ENCODE results near the gene BTF3L4. TPM values are rescaled to one million over a fixed set of nuclear protein-coding genes. Genes with fewer than 3 reads are reported as not detected.

Gene BTF3L4
- total and polyA plus RNA-seq, 5 donors from 2014 or later = 36.0 to 92.9 (median 70.4) TPM

DNA sequence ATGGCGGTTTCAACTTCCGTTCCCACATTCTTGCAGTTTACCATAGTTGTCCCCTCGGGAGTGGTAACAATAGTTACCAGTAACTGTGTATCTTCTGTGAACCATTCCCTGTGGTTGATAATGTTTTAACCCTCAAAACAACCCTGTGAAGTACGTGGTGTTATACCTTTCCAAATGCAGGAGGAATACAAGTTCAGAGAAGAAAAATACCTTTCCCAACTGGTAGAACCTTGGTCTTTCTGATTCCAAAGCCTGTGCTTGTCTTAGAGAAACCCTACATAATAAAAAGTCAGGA is 789 bp downstream of the BTF3L4 start:
- DNase-seq (no peak), ATAC-seq (ENCODE audit: low read depth in 2 of 2) (no peak)
- H3K27me3 Mint-ChIP-seq = peaks cover 5% of the 10 kb centered on the region
- Histone ChIP-seq H3K27me3 (ENCODE audit: control insufficient read depth, insufficient read depth, low read length) (no peaks in the 10 kb centered on the region), H3K36me3 (ENCODE audit: control insufficient read depth, insufficient read depth, low read length) (peaks cover 16% of the 10 kb centered on the region), H3K4me3 (ENCODE audit: low read depth, low read length) (peak overlapping the region; percentile 95), H3K4me1 (ENCODE audit: control insufficient read depth, insufficient read depth, low read length, poor library complexity, severe bottlenecking) (peaks cover 44% of the 10 kb centered on the region), H3K27ac (ENCODE audit: insufficient read depth, low read length, poor library complexity, severe bottlenecking) (peak overlapping the region; percentile 88), H3K9me3 (ENCODE audit: control insufficient read depth in 2 of 2, low read length in 2 of 2) (no peaks in the 10 kb centered on the region)
- H3K9me3 Mint-ChIP-seq = no peaks in the 10 kb centered on the region
- H3K4me1 Mint-ChIP-seq = peaks cover 12 to 74% (median 58%) of the 10 kb centered on the region in 4 donors
- H3K27ac Mint-ChIP-seq = peak overlapping the region; percentile 95 to 99 (median 98)
- peak overlapping the region; percentile 91 to 100 (median 98) for H3K4me3 Mint-ChIP-seq
- H3K36me3 Mint-ChIP-seq = peaks cover 8% of the 10 kb centered on the region

DNA sequence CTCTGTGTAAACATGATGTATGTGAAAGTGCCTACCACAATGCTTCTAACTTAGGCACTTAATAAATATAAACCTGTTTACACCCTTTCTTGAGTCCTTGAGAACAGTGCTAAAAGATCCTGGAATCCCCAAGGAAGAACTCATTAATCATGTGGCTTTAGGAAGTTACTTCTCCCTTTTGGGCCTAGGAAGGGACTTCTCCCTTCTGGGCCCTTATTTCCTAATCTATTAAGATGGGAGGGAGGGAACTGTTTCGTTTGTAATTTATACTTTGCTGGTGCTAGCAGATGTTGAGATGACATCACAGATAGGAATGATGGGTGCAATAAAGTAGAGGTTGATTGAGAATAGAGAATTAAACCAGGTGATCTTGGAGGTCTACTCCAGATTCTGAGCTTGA is 1.2 kb downstream of the BTF3L4 start:
- peaks cover 15% of the 10 kb centered on the region for H3K36me3 ChIP-seq (ENCODE audit: control insufficient read depth, insufficient read depth, low read length)
- peaks cover 44% of the 10 kb centered on the region for H3K4me1 ChIP-seq (ENCODE audit: control insufficient read depth, insufficient read depth, low read length, poor library complexity, severe bottlenecking)
- H3K27ac ChIP-seq (ENCODE audit: insufficient read depth, low read length, poor library complexity, severe bottlenecking) = peak overlapping the region; percentile 88
- no peaks in the 10 kb centered on the region for H3K9me3 Mint-ChIP-seq
- H3K4me3 ChIP-seq (ENCODE audit: low read depth, low read length) = peak overlapping the region; percentile 95
- no peaks in the 10 kb centered on the region for H3K27me3 ChIP-seq (ENCODE audit: control insufficient read depth, insufficient read depth, low read length)
- H3K27me3 Mint-ChIP-seq = peaks cover 5% of the 10 kb centered on the region
- ATAC-seq (ENCODE audit: low read depth in 2 of 2) (no peak), DNase-seq (no peak)
- peaks cover 4% of the 10 kb centered on the region for H3K36me3 Mint-ChIP-seq
- H3K27ac Mint-ChIP-seq = peak overlapping the region; percentile 95 to 99 (median 98)
- H3K9me3 ChIP-seq (ENCODE audit: control insufficient read depth in 2 of 2, low read length in 2 of 2) = no peaks in the 10 kb centered on the region
- H3K4me1 Mint-ChIP-seq = peaks cover 10 to 70% (median 55%) of the 10 kb centered on the region in 4 donors
- H3K4me3 Mint-ChIP-seq = peak overlapping the region; percentile 91 to 100 (median 98)

DNA sequence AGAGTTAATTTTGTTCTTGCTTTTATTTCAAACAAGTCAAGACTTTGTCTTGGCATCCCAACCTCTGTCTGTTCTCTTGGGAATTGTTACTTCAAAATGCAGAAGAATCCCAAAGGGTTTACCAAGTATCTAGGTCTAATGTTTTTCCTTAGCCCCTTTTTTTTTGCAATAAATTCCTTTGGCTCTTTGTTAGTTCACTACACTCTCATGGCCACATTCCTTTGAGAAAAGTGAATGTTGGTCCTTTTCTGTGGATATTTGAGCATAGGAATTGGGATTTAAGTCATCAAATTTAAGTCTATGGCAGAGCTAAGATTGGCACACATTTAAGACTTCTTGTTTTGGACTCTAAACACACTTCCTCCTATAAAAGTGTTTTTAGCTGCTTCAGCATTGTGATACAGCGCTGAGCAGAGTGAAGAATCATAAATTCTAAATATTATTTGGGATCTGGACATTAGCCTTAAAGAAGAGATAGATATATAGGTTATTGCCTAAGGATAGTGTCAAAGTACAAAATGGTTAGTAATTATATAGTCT is 1.9 kb downstream of the BTF3L4 start:
- Histone ChIP-seq H3K27me3 (ENCODE audit: control insufficient read depth, insufficient read depth, low read length) (no peaks in the 10 kb centered on the region), H3K4me1 (ENCODE audit: control insufficient read depth, insufficient read depth, low read length, poor library complexity, severe bottlenecking) (peaks cover 44% of the 10 kb centered on the region), H3K9me3 (ENCODE audit: control insufficient read depth in 2 of 2, low read length in 2 of 2) (no peaks in the 10 kb centered on the region), H3K27ac (ENCODE audit: insufficient read depth, low read length, poor library complexity, severe bottlenecking) (no peak overlapping the region), H3K36me3 (ENCODE audit: control insufficient read depth, insufficient read depth, low read length) (peaks cover 14% of the 10 kb centered on the region), H3K4me3 (ENCODE audit: low read depth, low read length) (peak overlapping the region; percentile 95)
- Mint-ChIP-seq H3K4me3 (peak overlapping the region; percentile 91 to 100 (median 98)), H3K27ac (peak overlapping the region; percentile 10 to 99 (median 40)), H3K27me3 (peaks cover 5% of the 10 kb centered on the region), H3K4me1 (peaks cover 6 to 68% (median 50%) of the 10 kb centered on the region in 4 donors), H3K9me3 (no peaks in the 10 kb centered on the region), H3K36me3 (no peaks in the 10 kb centered on the region)
- no peak for DNase-seq
- no peak for ATAC-seq (ENCODE audit: low read depth in 2 of 2)

DNA sequence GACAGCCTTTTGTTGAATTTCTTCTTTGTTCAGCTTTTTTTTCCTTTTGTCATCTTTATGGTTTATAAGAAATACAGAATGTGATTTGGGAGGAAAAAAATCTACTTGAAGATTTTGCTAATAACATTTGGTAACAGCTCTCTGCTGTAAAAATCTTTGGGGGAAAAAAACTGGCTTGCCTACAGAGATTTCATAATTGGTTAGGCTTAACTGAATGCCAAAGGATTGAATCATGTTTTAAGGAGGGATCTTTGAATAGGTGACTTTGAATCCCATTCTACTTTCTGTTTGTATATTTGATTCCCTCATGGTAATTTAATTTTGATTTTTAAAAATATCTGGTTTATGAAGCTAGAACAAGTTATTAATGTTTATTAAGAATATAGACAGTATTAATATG is 3.2 kb downstream of the BTF3L4 start:
- Mint-ChIP-seq H3K27ac (peak overlapping the region in 1 of 3 donors; percentile 52), H3K36me3 (peaks cover 6% of the 10 kb centered on the region), H3K27me3 (peaks cover 5% of the 10 kb centered on the region), H3K9me3 (no peaks in the 10 kb centered on the region), H3K4me1 (peaks cover 17 to 65% (median 47%) of the 10 kb centered on the region in 4 donors), H3K4me3 (peak overlapping the region in 1 of 4 donors; percentile 57)
- Histone ChIP-seq H3K4me1 (ENCODE audit: control insufficient read depth, insufficient read depth, low read length, poor library complexity, severe bottlenecking) (peaks cover 34% of the 10 kb centered on the region), H3K36me3 (ENCODE audit: control insufficient read depth, insufficient read depth, low read length) (peaks cover 20% of the 10 kb centered on the region), H3K9me3 (ENCODE audit: control insufficient read depth in 2 of 2, low read length in 2 of 2) (no peaks in the 10 kb centered on the region), H3K27me3 (ENCODE audit: control insufficient read depth, insufficient read depth, low read length) (no peaks in the 10 kb centered on the region), H3K4me3 (ENCODE audit: low read depth, low read length) (no peak overlapping the region), H3K27ac (ENCODE audit: insufficient read depth, low read length, poor library complexity, severe bottlenecking) (no peak overlapping the region)
- ATAC-seq (ENCODE audit: low read depth in 2 of 2) = no peak
- DNase-seq = no peak

DNA sequence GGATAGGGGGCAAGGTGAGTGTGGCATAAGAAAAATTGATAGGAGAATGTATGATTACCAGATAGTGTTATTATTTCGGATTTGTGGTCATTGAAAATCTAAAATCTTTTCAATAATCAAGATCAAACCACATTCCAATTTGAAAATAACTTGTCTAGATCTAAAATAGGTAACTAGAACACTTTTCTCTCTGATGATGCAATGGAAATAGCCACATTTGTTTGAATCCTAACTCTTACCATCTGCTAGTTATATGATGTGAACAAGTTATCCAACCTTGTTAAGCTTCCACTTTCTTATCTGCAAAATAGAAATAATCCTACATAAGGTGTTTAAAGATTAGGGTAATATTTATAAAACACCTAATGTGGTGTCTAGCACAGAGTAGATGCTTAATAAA is 3.8 kb downstream of the BTF3L4 start:
- H3K36me3 ChIP-seq (ENCODE audit: control insufficient read depth, insufficient read depth, low read length) = peaks cover 25% of the 10 kb centered on the region
- H3K9me3 Mint-ChIP-seq = no peaks in the 10 kb centered on the region
- no peak overlapping the region for H3K27ac ChIP-seq (ENCODE audit: insufficient read depth, low read length, poor library complexity, severe bottlenecking)
- no peak overlapping the region for H3K4me3 ChIP-seq (ENCODE audit: low read depth, low read length)
- no peak overlapping the region for H3K27ac Mint-ChIP-seq
- no peak for DNase-seq
- H3K36me3 Mint-ChIP-seq = peaks cover 6% of the 10 kb centered on the region
- H3K4me1 ChIP-seq (ENCODE audit: control insufficient read depth, insufficient read depth, low read length, poor library complexity, severe bottlenecking) = peaks cover 28% of the 10 kb centered on the region
- no peak for ATAC-seq (ENCODE audit: low read depth in 2 of 2)
- no peaks in the 10 kb centered on the region for H3K27me3 ChIP-seq (ENCODE audit: control insufficient read depth, insufficient read depth, low read length)
- H3K27me3 Mint-ChIP-seq = no peaks in the 10 kb centered on the region
- H3K4me3 Mint-ChIP-seq = peak overlapping the region in 2 of 4 donors; percentile 23 to 83
- peaks cover 12 to 60% (median 44%) of the 10 kb centered on the region in 4 donors for H3K4me1 Mint-ChIP-seq
- no peaks in the 10 kb centered on the region for H3K9me3 ChIP-seq (ENCODE audit: control insufficient read depth in 2 of 2, low read length in 2 of 2)

DNA sequence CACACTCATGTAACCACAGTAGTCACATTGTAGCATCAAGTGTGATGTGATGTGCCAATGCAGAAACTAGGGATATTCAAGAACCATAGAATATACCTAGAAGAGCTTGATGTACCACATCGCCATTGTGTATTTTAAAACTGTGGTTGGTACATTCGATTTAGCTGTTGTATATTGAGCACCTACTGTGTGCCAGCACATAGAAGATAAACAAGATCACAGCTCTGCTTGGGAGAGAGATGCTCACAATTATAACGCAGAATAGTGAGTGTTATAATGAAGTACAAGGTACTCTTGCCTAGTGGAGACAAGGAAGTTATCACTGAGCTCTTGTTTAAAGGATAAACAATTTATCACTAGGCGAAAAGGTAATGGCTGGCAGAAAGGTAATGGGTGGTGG is 4.7 kb downstream of the BTF3L4 start:
- H3K36me3 Mint-ChIP-seq = peaks cover 6% of the 10 kb centered on the region
- H3K27ac Mint-ChIP-seq = no peak overlapping the region
- Histone ChIP-seq H3K9me3 (ENCODE audit: control insufficient read depth in 2 of 2, low read length in 2 of 2) (no peaks in the 10 kb centered on the region), H3K4me1 (ENCODE audit: control insufficient read depth, insufficient read depth, low read length, poor library complexity, severe bottlenecking) (peaks cover 20% of the 10 kb centered on the region), H3K27me3 (ENCODE audit: control insufficient read depth, insufficient read depth, low read length) (no peaks in the 10 kb centered on the region), H3K36me3 (ENCODE audit: control insufficient read depth, insufficient read depth, low read length) (peaks cover 31% of the 10 kb centered on the region), H3K4me3 (ENCODE audit: low read depth, low read length) (no peak overlapping the region), H3K27ac (ENCODE audit: insufficient read depth, low read length, poor library complexity, severe bottlenecking) (no peak overlapping the region)
- no peaks in the 10 kb centered on the region for H3K27me3 Mint-ChIP-seq
- no peak for ATAC-seq (ENCODE audit: low read depth in 2 of 2)
- no peak for DNase-seq
- peaks cover 11 to 60% (median 41%) of the 10 kb centered on the region in 4 donors for H3K4me1 Mint-ChIP-seq
- H3K4me3 Mint-ChIP-seq = peak overlapping the region in 1 of 4 donors; percentile 28
- no peaks in the 10 kb centered on the region for H3K9me3 Mint-ChIP-seq

DNA sequence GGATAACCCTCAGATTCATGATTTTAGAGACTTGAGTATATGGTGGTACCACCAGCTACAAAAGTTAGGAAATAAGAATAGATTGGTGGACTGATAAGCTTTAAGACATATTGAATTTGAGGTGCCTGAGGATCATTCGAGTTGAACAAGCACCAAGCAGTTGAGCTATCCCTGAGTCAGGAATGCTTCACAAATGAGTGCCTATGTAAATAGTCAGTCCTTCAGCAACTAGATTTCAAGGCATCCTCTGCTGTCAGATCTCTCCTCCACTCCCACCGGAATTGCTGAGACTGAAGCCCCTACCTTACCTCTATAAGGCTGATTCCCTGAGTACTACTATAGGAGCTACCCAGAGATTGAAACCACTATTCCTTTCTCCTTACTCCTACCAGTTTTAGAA is 7.1 kb downstream of the BTF3L4 start:
- ATAC-seq (ENCODE audit: low read depth in 2 of 2) (no peak), DNase-seq (no peak)
- peaks cover 3% of the 10 kb centered on the region for H3K4me1 ChIP-seq (ENCODE audit: control insufficient read depth, insufficient read depth, low read length, poor library complexity, severe bottlenecking)
- Mint-ChIP-seq H3K36me3 (peaks cover 13% of the 10 kb centered on the region), H3K27ac (no peak overlapping the region), H3K9me3 (no peaks in the 10 kb centered on the region), H3K4me1 (peaks cover 17 to 51% (median 29%) of the 10 kb centered on the region in 4 donors), H3K4me3 (no peak overlapping the region), H3K27me3 (no peaks in the 10 kb centered on the region)
- no peak overlapping the region for H3K4me3 ChIP-seq (ENCODE audit: low read depth, low read length)
- H3K9me3 ChIP-seq (ENCODE audit: control insufficient read depth in 2 of 2, low read length in 2 of 2) = no peaks in the 10 kb centered on the region
- no peaks in the 10 kb centered on the region for H3K27me3 ChIP-seq (ENCODE audit: control insufficient read depth, insufficient read depth, low read length)
- H3K27ac ChIP-seq (ENCODE audit: insufficient read depth, low read length, poor library complexity, severe bottlenecking) = no peak overlapping the region
- peaks cover 47% of the 10 kb centered on the region for H3K36me3 ChIP-seq (ENCODE audit: control insufficient read depth, insufficient read depth, low read length)

DNA sequence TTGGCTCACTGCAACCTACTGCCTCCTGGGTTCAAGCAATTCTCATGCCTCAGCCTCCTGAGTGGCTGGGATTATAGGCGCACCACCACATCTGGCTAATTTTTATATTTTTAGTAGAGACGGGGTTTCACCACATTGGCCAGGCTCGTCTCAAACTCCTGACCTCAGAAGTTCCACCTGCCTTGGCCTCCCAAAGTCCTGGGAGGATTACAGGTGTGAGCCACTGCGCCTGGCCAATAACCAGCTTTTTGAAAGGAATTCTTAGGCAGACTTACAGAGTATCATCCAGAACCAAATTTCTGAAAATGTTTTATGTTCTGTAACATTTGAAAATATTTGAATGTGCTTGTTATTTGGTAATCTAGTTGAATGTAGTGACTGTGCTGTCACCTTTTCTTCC is 14.6 kb downstream of the BTF3L4 start:
- H3K4me3 ChIP-seq (ENCODE audit: low read depth, low read length) = no peak overlapping the region
- no peaks in the 10 kb centered on the region for H3K9me3 ChIP-seq (ENCODE audit: control insufficient read depth in 2 of 2, low read length in 2 of 2)
- no peak overlapping the region for H3K27ac ChIP-seq (ENCODE audit: insufficient read depth, low read length, poor library complexity, severe bottlenecking)
- H3K9me3 Mint-ChIP-seq = no peaks in the 10 kb centered on the region
- peaks cover 27 to 38% (median 33%) of the 10 kb centered on the region in 4 donors for H3K4me1 Mint-ChIP-seq
- no peaks in the 10 kb centered on the region for H3K27me3 Mint-ChIP-seq
- H3K27me3 ChIP-seq (ENCODE audit: control insufficient read depth, insufficient read depth, low read length) = no peaks in the 10 kb centered on the region
- no peak overlapping the region for H3K27ac Mint-ChIP-seq
- H3K36me3 ChIP-seq (ENCODE audit: control insufficient read depth, insufficient read depth, low read length) = peaks cover 39% of the 10 kb centered on the region
- ATAC-seq (ENCODE audit: low read depth in 2 of 2) = no peak
- peaks cover 25% of the 10 kb centered on the region for H3K36me3 Mint-ChIP-seq
- no peak for DNase-seq
- no peaks in the 10 kb centered on the region for H3K4me1 ChIP-seq (ENCODE audit: control insufficient read depth, insufficient read depth, low read length, poor library complexity, severe bottlenecking)
- no peak overlapping the region for H3K4me3 Mint-ChIP-seq
